ENCODE measurements around the gene XPNPEP1.

The XPNPEP1 gene

GRCh38 chr10:109947111-109947920, 24.0 kb upstream of the XPNPEP1 start:
- DNase-seq: no peak

DNA sequence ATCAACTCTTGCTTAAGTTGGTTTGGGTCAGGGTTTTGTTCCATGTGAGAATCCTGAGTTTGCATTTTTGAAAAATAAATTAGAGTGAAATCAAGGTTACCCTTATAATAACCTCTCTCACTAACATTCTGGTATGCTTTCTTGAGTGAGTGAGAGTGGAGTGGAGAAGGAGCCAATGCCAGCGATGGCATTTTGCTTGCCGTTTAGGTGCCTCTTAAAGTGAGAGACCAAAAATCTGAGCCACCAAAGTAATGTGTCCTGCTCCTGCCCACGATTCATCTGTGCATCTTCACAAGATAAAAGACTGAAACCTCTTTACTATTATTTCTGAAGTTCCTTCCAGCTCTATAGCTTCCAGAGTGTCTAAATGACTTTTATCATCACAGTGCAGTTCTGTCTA, 23.4 kb upstream of the XPNPEP1 start:
- no peak for DNase-seq

DNA sequence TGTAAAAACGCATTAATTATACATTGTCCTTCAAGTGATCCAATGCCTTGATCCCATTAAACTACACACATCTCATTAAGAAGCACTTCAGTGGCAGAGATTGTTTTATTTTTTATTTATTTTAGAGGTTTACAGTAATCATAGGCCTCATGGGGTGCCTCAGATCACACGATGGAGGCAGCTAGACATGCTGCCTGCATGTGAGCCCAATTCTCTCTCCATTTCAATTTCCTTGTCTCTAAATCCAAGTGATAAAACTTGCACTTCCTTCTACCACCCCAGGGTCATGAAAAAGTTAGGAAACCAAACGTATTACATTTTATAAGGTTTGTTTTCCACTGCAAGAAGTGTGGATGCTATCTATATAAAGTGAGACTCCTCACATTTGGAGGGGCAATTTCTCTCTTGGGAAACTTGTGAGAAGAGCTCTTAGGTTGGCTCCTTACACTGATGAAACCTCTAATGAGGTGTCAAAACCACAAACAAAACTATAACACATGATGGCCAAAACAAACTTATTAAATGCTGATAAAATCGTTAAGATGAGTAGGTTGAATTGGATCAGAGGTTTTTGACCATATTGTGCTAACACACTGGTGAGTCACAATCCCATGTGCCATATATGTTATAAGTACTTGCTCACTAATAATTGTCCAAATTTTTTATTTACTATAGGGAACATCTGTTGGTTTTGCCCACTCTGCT, 22.3 kb upstream of the XPNPEP1 start:
- DNase-seq: no peak

DNA sequence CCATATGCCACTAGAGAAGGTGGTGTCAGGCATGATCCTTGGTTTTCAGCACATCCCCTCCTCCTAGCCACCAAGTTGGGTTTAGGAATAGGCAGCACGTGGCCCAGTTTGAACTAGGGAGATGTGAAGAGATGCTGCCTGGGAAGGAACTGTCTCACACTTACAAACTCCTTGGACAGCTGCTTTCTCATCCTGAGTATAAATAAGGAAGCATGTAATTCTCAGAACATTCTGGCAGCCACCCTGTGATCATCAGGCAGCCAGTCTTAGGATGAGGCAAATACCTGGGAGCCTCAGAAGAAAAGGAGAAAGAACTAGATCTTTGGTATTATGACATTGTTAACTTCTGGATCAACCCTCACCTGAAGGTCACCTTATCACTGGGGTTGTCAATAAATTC, 21.3 kb upstream of the XPNPEP1 start:
- DNase-seq: no peak

DNA sequence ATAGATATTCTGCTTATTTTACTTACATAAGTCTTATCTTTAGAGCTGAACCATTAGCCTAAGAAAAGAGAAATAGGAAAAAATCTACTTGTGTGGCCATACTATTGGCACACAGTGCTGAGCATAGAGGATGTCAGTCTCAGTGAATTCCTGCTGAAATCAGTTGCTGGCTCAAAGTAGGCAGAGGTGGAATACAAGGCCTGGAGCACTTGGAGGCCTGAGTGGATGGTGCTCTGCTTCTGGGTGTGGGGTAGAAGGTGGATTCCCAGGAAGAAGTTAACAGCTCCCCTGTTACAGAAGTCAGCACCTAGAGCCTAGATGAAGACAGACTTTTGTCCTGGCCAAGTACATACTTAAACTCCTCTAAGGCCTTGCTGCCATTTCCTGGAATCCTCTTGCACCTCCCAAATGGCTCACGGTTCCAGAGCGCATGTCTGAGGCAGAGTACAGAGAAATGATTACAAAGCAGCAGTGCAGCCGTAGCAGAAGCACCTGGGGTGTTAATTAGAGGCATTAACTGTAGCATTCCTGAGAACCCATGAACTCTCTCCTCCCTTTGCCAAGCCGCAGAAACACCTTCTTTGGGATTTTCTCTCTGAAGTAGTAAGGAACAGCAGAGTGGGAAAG, 18.0 kb upstream of the XPNPEP1 start:
- DNase-seq: no peak

DNA sequence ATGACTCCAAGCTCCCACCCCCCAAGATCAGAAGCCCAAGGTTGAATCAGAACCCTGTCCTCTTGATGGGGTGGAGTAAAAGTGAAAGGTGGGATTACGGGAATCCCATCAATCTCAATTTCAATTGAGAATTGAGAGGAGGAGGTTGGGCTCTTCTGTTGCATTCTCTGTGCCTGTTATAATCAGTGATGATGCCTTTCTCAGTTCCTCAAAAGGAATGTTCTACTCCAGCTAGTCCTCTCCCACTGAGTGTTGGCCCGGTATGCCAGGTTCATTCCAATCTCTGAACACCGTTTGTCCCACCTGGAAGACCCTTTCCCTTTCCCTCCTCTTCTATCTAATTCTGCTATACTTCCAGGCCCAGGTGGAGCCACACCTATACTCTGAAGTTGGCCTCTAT, 17.2 kb upstream of the XPNPEP1 start:
- DNase-seq: no peak

DNA sequence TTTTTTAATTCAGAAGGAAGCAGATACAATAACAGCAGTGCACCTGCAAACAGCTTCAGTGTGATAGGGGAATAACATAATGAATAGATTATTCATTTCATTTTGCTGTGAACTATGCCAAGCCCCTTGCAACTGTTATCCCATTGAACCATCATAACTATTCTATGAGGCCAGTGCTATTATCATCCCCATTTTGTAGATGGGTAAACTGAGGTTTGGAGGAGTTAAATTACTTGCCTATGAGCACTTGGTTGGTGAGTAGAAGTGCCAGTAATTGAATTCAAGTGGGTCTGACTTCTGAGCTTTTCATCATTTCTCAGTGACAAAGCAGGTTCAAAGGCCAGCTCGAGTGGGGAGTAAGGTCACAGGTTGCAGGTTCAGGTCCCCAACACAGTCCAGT, 16.8 kb upstream of the XPNPEP1 start:
- DNase-seq: no peak

DNA sequence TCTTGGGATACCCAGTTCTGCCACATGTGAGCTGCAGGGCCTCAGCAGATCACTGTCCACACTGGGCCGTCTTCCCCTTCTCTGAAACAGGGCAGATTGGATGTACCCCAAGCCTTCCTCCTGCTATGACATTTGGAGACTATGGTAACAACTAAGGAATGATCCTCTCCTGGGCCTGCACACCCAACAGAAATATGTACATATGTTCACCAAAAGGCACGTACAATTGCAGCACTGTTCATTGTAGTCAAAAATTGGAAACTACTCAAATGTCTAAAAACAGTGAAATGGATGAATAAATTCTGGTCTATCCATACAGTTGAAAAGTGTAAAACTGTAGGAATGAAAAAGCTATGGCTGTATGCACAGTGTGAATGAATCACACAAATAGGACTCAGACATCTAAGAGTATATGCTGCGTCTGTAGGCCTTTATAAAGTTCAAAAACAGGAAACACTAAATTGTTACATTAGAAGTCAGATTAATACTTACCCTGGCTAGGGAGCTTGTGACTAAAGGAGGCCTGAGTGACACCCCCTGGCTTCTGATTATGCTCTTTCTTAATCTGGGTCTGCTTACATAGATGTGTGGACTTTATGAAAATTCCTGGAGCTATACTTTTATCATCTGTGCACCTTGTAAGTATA, 16.1 kb upstream of the XPNPEP1 start:
- DNase-seq: no peak

- DNase-seq: no peak
Observed at GRCh38 chr10:109937460-109938065, 14.3 kb upstream of the XPNPEP1 start.

DNA sequence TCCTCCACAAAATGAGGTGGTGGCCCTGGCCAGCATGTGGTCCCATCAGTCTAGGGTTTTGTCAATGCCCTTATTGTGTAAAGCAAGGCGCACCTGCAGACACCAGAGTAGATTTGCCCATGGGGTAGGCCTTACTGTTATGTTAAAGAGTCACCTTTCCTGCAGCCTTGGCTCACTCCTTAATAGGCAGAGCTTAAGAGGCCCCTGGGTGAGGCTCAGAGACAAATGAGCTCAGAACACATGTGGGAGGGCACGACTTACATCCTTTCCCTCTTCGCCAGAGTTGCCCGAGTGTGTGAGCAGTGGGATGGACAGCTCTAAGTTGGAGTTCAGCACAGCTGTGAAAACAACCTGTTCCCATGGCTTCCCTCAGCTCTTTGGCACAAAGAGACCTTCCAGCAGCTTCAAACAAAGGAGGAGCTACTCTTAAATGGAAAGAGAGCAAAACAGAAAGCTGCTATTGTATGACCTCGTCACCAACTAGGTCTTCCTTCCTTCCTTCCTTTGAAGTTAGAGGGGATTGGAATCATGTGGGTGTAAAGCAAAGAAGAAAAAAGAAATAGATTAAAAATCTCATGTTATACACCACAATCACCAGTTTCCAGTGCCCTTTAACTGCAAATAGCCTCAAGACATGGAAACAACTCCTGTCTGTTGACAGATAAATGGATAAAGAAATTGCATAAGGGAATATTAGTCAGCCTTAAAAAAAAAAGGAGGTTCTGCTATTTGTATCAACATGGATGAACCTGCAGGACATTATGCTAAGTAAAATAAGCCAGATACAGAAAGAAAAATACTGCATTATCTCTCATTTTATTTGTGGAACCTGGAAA, 11.9 kb upstream of the XPNPEP1 start:
- DNase-seq: peak in 7 of 51 donors; percentile 3 to 19 (median 13)

DNA sequence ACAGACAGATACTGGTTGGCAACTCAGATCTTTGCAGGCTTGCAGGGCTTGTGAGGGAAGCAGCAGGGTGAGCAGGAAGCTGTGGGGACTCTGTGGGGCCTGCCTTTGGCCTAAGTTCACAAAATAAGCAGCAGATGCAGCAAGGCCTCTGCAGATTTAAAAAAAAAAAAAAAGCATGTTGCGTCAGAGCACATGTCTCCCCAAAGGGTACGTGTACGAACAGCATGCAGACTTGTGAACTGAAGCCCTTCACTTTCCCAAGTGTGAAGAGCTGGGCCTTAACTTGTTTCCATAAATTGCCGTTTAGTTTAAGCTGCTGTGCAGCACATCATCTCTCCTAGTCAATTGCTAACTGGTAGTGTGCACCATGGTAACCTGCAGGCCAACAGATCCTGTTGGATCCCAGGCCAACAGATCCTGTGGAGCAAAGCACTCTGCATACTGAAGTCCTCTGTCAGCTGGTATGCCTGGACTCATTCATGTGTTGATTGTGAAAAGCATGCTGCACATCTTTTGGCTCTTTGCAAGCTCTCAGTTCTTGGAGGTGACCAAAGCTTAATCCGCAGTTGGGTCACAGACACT, 10.8 kb upstream of the XPNPEP1 start:
- no peak for DNase-seq

DNA sequence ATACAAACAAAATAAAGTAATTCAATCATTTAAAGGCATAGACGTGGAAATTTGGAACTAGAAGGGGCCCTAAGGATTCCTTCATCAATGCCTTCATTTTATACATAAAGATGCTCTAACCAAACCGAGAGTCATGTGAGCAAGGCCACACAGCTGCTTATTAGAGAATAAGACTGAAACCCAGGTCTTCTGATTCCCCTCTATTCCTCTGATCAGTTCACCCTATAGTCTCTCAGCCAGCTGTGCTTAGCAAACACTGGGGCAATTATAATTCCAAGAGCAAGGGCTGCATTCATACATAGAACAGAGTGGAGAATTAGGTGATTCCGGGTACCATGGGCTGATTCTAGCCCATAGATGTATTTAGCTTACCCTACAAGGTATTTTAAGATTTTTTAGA, 9.7 kb upstream of the XPNPEP1 start:
- no peak for DNase-seq

- DNase-seq: no peak
Observed at GRCh38 chr10:109932391-109932790, 9.1 kb upstream of the XPNPEP1 start.

DNA sequence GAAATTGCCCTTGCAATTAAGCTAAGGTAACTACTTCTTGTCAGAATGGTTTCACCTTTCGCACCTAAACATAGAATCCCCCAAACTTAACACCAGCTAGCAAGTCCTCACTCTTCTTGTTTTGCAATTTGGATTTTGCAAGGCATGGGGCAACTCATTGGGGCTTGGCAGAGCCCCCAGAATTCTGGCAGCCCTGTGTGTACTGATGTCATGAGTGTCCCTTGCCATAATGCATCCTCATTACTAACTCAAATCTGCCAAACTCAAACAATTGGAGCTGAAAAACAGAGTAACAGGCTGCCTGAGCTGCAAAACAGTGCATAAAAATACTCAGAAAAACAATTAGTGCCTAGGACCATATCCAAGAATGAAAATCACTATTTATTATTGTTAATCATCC, 7.9 kb upstream of the XPNPEP1 start:
- peak in 18 of 51 donors; percentile 4 to 45 (median 23) for DNase-seq

- DNase-seq: no peak
Observed at GRCh38 chr10:109929501-109930219, 6.3 kb upstream of the XPNPEP1 start.

DNA sequence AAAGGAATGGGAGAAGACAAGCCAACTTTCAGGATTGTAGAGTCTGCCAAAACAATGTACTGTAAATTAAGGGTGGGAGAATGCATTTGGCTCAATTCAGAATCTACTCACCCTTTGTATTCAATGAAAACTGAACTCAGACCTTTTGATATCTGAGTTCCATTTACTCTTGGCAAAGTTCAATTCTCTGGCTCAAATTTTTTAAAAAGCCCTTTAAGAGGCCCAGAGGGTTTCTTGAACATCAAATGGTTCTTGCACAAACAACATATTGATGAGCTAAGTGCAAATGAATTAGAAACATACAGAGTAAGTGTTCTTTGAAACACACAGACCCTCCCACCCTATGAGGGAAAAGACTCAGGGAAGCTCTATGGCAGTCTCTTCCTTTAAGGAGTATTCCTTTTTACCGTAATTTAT, 5.2 kb upstream of the XPNPEP1 start:
- DNase-seq: no peak

GRCh38 chr10:109926825-109927224, 3.5 kb upstream of the XPNPEP1 start:
- DNase-seq: no peak

- no peak for DNase-seq
Observed at GRCh38 chr10:109926061-109926745, 2.9 kb upstream of the XPNPEP1 start.

Data from hypothalamus (tissue), 51 donors.